DOHH2 (cell line): ENCODE results near the gene PAM.

ENCODE experiments used
- EZH2phosphoT487 ChIP-seq: fragments of 200-600 bp; sonication (generic); IDR thresholded peaks from 2 replicates; pipeline ENCODE4 v1.6.1; 2017; ENCODE audit warnings: borderline replicate concordance, mild to moderate bottlenecking, antibody characterized with exemption, low read length, moderate library complexity, mixed read lengths
- TF ChIP-seq, protein P1 (sequence below): fragments of 200-600 bp; sonication (generic); IDR thresholded peaks from one replicate; pipeline ENCODE4 v1.5.1; 2014; ENCODE audit warnings: antibody characterized with exemption, mild to moderate bottlenecking, low read depth, low read length; ENCODE audit not compliant: poor library complexity, severe bottlenecking

DNA sequence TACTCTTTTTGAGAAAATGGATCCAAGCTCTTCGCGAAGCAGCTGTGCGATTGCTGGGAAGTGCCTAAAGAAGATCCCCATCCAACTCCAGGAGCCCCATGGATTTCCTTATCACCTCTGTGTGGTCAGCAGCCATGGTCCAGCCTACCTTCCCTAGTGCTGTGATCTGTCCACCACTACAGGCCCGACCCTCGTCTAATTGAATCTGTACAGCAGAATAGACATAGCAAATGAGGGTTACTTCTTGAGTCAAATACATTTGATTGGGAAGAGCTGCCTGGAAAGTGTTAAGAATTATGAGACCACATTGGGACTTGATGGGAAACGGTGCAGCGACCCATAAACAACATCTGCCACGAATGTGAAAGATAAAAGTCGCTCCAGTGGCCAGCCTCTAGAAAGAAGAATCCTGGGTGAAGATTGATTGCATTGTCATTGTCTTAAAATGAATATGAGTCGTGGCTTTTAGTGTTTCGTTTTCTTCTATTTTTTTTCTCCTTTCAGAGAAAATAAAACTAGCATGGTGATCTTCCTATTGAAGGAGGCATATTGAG lies 118.4 kb downstream of the PAM start:
- TF ChIP-seq, protein P1, sequence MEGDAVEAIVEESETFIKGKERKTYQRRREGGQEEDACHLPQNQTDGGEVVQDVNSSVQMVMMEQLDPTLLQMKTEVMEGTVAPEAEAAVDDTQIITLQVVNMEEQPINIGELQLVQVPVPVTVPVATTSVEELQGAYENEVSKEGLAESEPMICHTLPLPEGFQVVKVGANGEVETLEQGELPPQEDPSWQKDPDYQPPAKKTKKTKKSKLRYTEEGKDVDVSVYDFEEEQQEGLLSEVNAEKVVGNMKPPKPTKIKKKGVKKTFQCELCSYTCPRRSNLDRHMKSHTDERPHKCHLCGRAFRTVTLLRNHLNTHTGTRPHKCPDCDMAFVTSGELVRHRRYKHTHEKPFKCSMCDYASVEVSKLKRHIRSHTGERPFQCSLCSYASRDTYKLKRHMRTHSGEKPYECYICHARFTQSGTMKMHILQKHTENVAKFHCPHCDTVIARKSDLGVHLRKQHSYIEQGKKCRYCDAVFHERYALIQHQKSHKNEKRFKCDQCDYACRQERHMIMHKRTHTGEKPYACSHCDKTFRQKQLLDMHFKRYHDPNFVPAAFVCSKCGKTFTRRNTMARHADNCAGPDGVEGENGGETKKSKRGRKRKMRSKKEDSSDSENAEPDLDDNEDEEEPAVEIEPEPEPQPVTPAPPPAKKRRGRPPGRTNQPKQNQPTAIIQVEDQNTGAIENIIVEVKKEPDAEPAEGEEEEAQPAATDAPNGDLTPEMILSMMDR: no peak
- TF ChIP-seq EZH2phosphoT487: no peak
